Peyer's patch (tissue), 4 donors: Measurements from ENCODE around the gene TMA7.

ENCODE experiments used
- CTCF ChIP-seq, 6 experiments: fragments of 450-650 bp in 4 of 6; fragments of 200-600 bp in 2 of 6; sonication (generic) in 1 of 6; IDR thresholded peaks; one replicate each; pipeline ENCODE4 v1.5.1; 2017 to 2019; ENCODE audit warnings: antibody characterized with exemption in 6 of 6, mild to moderate bottlenecking in 3 of 6, moderate library complexity in 1 of 6
- POLR2A ChIP-seq, 2 donors: fragments of 450-650 bp; IDR thresholded peaks; one replicate each; pipeline ENCODE4 v1.5.1; 2017; ENCODE audit warnings: antibody characterized with exemption in 2 of 2, mild to moderate bottlenecking in 2 of 2, moderate library complexity in 2 of 2

- TF ChIP-seq CTCF (IDR thresholded peaks at IDR 0.05) (no peak), POLR2A (IDR thresholded peaks at IDR 0.05) (no peak)
Measured at GRCh38 chr3:48441940-48442339, 1.9 kb downstream of the TMA7 start.
